ENCODE data around the gene SLC25A45.

DNA sequence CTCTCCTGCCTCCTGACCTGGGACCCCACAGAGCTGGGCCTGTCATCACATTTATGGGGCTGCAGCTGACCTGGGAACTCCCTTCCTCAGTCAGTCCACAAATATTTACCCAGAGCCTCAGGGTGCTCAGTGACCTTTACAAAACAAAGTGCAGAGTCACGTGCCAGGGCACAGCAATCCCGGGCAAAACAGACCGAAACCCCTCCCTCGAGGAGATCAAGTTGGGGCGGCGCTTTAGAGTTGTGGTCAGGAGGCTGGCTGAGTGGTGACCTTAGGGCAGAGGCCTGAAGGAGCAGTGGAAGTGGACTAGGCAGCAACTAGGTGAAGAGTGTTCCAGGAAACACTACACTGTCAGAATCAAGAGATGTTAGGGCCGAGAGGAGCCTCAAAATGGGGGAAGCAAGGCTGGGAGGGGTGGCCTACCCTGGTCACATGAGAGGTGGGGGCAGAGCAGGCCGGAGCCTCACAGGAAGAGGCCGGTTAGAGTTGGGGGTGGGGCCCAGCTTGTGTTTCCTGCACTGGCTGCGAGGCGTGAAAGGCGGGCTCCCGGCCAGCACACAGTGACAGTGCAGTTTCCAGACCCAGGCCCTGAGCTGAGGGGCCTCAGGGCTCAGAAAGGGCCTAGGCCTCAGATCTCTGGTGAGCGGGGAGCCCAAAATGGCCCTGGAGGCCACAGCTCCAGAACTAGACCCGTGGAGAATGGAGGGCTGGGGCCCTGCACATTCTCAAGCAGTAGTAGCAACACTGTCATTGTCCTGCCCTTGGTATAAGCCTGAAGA is 36.4 kb upstream of the SLC25A45 start:
- peak in 1 of 2 donors; percentile 31 for TF ChIP-seq POLR2A (IDR thresholded peaks at IDR 0.05)
- TF ChIP-seq CTCF (IDR thresholded peaks at IDR 0.05) = no peak
- peak; percentile 95 to 96 for TF ChIP-seq POLR2AphosphoS5 (IDR thresholded peaks at IDR 0.05; ENCODE audit: insufficient read depth in 1 of 2, low read depth in 1 of 2)

Measured in vagina (tissue), 2 donors.